ENCODE data around the gene LRBA.

The LRBA gene

DNA sequence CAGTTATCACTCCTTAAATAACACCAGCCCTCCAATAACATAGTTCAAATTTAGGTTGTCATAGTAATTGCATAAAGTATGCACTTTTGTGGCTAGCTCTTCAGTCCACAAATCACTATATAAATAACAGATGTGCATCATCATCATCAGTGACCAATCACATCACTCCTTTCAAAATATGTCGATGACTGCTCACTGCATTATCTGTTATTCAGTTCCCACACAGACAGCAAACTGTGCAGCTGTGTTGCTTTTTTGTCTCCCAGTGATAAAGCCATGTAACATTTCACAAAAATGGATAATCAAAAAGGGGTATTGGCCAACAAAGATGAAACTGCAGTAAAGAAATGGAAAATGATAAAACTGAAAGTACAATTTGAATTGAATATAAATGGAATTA, 731.4 kb downstream of the LRBA start:
- Histone ChIP-seq H3K36me3 (ENCODE audit: insufficient read depth, low read length) (no peaks in the 10 kb centered on the region), H3K9ac (ENCODE audit: low read depth, low read length) (no peak overlapping the region)

DNA sequence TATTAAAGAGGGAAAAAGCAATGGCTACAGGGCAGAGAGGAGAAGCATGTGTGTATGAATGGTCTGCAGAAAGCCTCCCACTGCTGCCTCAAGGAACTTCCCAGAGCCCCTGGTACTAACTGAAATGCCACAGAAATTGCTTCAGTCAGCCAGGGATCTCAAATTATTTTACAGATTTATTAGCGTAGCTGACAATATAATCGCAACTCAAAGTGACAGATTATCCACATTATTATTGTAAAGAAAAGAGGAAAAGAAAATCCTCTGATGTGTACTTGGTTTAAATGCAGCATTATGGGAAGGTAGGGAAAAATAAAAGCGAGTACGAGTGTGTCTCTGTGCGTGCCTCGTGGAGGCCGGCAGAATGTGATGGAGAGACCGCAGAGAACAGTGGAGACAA, 734.1 kb downstream of the LRBA start:
- Histone ChIP-seq H3K9ac (ENCODE audit: low read depth, low read length) (no peak overlapping the region), H3K9me3 (ENCODE audit: control insufficient read depth, insufficient read depth, low read length) (no peaks in the 10 kb centered on the region), H3K36me3 (ENCODE audit: insufficient read depth, low read length) (no peaks in the 10 kb centered on the region), H3K4me1 (ENCODE audit: insufficient read depth, low read length) (peaks cover 11% of the 10 kb centered on the region)

More for the DNA sequence above, 731.4 kb downstream of the LRBA start:
- H3K4me1 ChIP-seq (ENCODE audit: insufficient read depth, low read length), result peaks cover 13% of the 10 kb centered on the region
- no peaks in the 10 kb centered on the region for H3K9me3 ChIP-seq (ENCODE audit: control insufficient read depth, insufficient read depth, low read length)

DNA sequence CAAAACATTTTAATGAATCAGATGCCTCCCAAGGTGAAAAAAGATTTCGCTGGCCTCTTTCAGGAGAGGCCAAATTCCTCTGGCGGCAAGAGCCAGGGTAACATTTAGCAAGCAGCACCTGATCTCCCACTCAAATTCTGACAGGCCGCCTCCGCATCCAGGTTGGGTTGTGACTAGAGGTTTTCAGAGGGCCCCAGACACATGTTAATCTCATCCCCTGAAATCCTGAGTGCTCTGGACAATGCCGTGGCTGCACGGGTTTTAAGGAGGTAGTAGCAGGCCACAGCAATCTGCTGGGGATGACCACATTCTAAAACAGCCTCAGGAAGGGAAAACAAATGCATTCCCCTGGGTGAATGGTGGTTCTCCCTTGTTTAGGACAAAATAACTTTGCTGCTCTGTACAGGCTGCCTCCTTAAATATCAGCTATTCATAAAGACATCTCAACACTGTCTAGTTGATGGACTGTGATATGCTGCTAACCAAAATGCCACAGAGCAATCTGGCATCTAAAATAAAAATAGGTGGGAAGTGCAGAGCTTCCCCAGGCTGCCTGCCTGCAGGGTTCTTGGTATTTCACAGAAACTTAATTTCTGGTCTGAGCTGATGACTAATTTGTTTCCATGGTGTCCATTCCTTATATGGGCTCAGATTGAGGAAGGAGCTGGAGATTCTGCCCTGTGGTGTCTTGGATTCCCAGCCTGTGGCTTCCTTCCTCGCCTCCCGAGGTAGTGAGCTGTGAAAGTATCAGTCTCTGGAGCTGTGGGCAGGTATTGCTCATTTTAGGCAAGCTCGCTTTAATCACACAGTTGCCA, 734.8 kb downstream of the LRBA start:
- Histone ChIP-seq H3K9ac (ENCODE audit: low read depth, low read length) (no peak overlapping the region), H3K36me3 (ENCODE audit: insufficient read depth, low read length) (no peaks in the 10 kb centered on the region), H3K9me3 (ENCODE audit: control insufficient read depth, insufficient read depth, low read length) (no peaks in the 10 kb centered on the region), H3K4me1 (ENCODE audit: insufficient read depth, low read length) (peaks cover 11% of the 10 kb centered on the region)

DNA sequence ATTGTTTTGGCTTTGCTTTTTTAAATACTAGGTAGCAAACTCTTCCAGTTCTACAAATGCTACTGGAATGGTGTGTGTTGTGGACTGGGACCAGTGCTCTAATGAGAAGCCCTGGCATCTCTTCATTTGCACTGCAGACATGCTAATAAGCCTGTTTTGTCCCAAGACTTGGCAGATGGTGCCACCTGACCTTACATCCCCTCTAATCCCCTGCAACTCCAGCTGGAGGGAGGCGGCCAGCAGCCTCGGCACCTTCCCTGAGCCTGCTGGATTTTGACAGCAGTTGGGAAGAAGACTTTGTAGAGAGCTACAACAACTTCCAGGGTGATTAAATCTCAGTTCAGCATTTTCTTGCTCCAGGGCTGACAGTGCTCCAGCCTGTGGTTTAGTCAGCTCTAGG, 736.9 kb downstream of the LRBA start:
- Histone ChIP-seq H3K9ac (ENCODE audit: low read depth, low read length) (no peak overlapping the region), H3K4me1 (ENCODE audit: insufficient read depth, low read length) (peaks cover 11% of the 10 kb centered on the region), H3K36me3 (ENCODE audit: insufficient read depth, low read length) (no peaks in the 10 kb centered on the region), H3K9me3 (ENCODE audit: control insufficient read depth, insufficient read depth, low read length) (no peaks in the 10 kb centered on the region)

DNA sequence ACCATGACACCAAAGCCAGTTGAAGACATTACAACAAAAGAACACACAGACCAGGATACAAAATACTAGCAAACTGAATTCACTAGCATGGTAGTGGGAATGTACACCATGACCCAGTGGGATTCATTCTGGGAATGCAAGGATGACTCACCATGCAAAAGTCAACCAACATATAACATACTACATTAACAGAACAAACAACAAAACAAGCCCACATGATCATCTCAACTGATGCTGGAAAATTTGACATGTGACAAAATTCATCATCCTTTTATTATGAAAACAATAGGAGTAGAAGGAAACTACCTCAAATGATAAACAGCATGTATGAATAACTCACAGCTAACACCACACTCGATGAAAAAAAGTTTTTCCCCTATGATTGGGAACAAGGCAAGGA, 746.6 kb downstream of the LRBA start:
- H3K4me1 ChIP-seq (ENCODE audit: insufficient read depth, low read length), result no peaks in the 10 kb centered on the region
- no peak overlapping the region for H3K9ac ChIP-seq (ENCODE audit: low read depth, low read length)
- no peaks in the 10 kb centered on the region for H3K9me3 ChIP-seq (ENCODE audit: control insufficient read depth, insufficient read depth, low read length)
- H3K36me3 ChIP-seq (ENCODE audit: insufficient read depth, low read length), result no peaks in the 10 kb centered on the region; the same call in 1 of the 2 replicates

DNA sequence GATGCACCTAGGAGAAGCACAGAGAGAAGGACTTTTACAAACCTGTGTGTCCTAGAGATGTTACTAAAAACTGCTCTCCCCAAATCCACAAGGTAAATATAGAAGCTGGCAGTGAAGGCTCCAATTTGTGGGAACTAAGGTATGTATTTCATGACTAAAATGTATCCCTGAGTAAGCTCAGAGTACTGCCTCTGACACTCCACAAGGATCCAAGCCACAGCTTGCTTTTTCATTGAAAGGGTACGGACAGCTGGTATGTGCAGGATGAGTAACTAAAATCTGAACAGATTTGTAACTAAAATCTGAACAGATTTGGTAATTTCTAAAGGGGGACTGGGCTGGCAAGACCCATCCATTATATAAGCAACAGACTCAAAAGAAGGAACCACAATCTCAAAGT, 749.3 kb downstream of the LRBA start:
- no peaks in the 10 kb centered on the region for H3K9me3 ChIP-seq (ENCODE audit: control insufficient read depth, insufficient read depth, low read length)
- no peak overlapping the region for H3K9ac ChIP-seq (ENCODE audit: low read depth, low read length)
- H3K36me3 ChIP-seq (ENCODE audit: insufficient read depth, low read length), result no peaks in the 10 kb centered on the region; the same call in 1 of the 2 replicates
- H3K4me1 ChIP-seq (ENCODE audit: insufficient read depth, low read length), result no peaks in the 10 kb centered on the region

DNA sequence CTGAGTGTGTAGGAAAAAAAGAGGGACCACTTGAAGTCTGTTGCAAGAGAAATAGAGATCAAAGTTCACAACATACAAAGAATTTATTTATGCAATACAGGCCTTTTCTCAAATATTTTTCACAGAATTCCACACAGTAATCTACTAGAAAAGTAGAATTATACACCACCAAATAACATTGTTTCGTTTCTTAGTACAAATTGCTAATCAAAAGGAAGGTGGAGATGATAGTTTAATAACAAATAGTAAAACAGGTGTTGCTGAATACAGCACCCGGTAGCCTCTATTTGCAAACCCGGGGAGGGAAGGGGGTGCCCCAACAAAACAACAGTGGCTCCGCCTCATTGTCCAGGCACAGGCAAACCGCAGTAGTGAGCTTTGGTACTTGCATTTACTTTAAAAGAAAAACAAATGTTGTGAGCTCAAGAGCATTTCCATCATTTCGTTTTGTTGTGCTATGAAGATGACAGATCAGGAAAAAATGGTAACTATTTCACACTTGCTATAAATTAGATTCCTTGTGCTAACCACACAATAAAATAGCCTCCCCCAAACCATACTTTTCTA, 750.4 kb downstream of the LRBA start:
- H3K36me3 ChIP-seq (ENCODE audit: insufficient read depth, low read length), result no peaks in the 10 kb centered on the region; the same call in 1 of the 2 replicates
- no peaks in the 10 kb centered on the region for H3K4me1 ChIP-seq (ENCODE audit: insufficient read depth, low read length)
- no peak overlapping the region for H3K9ac ChIP-seq (ENCODE audit: low read depth, low read length)
- H3K9me3 ChIP-seq (ENCODE audit: control insufficient read depth, insufficient read depth, low read length), result no peaks in the 10 kb centered on the region

DNA sequence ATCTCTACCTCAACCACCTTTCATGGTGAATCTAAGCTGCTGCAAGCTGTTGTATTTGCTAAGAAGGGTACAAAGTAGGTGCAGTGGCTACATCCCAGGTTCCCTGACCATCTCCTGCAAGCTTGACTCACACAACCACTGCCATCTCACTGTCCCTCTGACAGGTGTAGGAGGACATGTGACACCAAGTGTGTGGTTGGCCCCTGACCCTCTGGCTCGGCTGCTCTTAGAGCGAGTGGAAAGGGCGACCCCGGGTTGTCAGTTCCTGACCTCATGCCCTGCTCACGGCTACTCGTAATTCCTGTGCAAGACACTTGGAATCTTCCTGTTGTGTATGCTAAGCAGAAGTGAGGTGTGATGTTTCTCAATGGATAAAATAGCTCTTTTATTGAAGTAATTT, 752.5 kb downstream of the LRBA start:
- Histone ChIP-seq H3K36me3 (ENCODE audit: insufficient read depth, low read length) (no peaks in the 10 kb centered on the region; the same call in 1 of the 2 replicates), H3K4me1 (ENCODE audit: insufficient read depth, low read length) (no peaks in the 10 kb centered on the region), H3K9ac (ENCODE audit: low read depth, low read length) (no peak overlapping the region), H3K9me3 (ENCODE audit: control insufficient read depth, insufficient read depth, low read length) (no peaks in the 10 kb centered on the region)

DNA sequence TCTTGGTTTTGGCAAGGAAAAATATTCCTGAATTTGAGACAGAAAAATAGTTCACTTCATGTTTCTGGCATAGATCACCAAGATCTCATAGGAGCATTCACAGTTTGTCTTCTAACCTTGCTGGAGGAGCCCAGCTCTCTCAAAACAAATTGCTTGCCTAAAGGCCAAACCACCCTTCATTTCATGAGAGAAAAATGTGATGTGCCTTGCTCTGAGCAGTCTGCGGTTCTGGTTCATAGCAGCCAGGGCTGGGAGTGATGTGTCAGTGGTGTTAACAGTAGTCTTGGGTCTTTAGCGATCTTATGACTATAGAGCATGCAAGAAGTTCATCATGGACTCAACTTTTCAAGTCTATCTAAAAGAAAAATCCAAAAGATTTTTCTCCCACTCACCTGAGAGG, 753.5 kb downstream of the LRBA start:
- no peaks in the 10 kb centered on the region for H3K9me3 ChIP-seq (ENCODE audit: control insufficient read depth, insufficient read depth, low read length)
- no peak overlapping the region for H3K9ac ChIP-seq (ENCODE audit: low read depth, low read length)
- no peaks in the 10 kb centered on the region; the same call in 1 of the 2 replicates for H3K36me3 ChIP-seq (ENCODE audit: insufficient read depth, low read length)
- H3K4me1 ChIP-seq (ENCODE audit: insufficient read depth, low read length), result no peaks in the 10 kb centered on the region

DNA sequence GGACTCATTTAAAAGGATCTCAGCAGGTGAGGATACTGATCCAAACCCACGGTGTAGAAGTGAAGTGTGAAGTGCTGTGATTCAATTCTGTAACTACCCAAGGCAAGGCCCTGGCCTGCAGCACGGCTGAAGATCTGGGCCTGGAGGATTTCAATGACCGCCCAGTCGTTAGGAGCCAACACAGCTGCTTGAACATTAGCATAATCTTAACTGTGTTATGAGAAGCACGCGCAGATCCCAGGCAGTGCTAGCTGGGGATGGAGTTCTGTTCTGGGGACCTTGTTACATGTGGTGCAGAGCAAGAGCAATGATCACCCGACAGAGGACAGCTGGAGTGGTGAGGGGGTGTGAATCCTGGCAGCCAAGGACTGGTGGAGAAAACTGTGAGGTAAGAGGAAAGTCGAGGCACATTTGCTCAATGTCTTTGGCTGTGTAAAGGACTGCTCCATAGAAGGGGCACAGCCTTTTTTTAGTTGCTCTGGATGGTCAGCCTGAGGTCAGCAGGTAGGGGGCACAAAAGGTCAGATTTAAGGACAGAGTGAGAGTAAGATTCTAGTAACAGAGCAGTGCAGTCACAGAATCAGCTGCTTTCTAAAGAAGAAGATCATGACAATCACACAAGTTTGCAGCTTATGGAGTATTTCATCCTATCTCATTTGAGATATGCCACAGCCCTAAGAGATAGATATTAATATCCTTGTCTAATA, 755.1 kb downstream of the LRBA start:
- Histone ChIP-seq H3K36me3 (ENCODE audit: insufficient read depth, low read length) (no peaks in the 10 kb centered on the region), H3K9me3 (ENCODE audit: control insufficient read depth, insufficient read depth, low read length) (no peaks in the 10 kb centered on the region), H3K9ac (ENCODE audit: low read depth, low read length) (no peak overlapping the region), H3K4me1 (ENCODE audit: insufficient read depth, low read length) (no peaks in the 10 kb centered on the region)

DNA sequence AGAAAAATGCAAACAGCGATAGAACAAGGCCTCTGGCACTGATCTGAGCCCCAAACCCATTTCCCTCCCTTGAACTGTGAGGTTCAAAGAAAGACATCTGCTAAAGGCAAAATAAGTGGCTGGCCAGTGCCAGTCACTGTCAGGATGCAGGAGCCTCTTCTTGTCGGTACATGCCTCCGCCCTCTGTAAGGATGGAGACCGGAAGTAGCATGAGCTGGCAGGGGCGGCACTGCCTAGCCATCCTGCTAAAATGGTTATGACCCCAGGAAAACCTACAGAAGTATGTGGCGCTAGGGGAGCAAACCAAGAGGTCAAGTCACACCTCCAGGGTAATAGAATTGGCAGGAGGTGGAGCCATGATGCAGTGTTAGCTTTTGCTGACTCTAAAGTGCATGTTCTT, 756.5 kb downstream of the LRBA start:
- no peaks in the 10 kb centered on the region for H3K9me3 ChIP-seq (ENCODE audit: control insufficient read depth, insufficient read depth, low read length)
- no peak overlapping the region for H3K9ac ChIP-seq (ENCODE audit: low read depth, low read length)
- H3K36me3 ChIP-seq (ENCODE audit: insufficient read depth, low read length), result no peaks in the 10 kb centered on the region

DNA sequence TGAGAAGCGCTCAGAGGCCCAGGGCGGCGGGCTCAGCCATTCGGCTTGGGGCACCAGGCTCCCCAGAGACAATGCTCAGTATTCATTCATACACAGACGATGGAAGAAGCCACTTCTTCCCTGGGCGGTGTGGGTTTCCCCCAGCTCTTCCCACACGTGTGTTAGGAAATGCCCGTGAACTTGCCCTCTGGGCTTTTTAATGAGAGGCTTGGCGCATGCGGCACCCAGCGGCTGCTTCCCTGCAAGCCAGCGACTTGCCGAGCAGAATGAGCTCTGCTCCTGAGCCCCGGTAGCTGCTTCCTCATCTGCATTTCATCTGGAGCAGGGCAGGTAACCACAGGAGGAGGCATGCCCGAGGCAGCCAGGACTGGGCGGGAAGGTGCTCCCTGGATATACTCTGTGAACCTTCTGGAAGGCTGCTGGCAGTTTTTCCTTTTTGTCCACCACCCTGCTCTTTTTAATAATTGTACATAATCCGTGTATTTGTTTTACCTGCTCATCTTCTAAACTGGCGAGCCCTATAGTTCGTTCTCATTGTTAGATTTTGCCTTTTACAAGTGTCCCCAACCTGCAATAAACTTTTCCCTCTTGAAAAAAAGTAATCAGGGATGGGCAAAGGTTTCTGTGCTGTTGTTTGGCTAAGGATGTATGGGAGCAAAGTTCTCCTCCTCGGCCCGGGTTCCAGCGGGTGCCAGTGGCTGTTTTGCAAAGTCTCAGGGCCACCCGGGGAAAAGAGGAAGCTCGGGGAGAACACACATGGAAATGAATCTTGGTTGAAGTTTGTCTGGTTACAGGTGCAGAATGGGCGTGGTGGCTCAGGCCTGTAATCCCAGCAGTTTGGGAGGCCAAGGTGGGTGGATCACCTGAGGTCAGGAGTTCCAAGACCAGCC, 758.0 kb downstream of the LRBA start:
- no peaks in the 10 kb centered on the region for H3K4me1 ChIP-seq (ENCODE audit: insufficient read depth, low read length)
- H3K36me3 ChIP-seq (ENCODE audit: insufficient read depth, low read length), result no peaks in the 10 kb centered on the region
- no peak overlapping the region for H3K9ac ChIP-seq (ENCODE audit: low read depth, low read length)
- no peaks in the 10 kb centered on the region for H3K9me3 ChIP-seq (ENCODE audit: control insufficient read depth, insufficient read depth, low read length)

More for the DNA sequence above, 756.5 kb downstream of the LRBA start:
- H3K4me1 ChIP-seq (ENCODE audit: insufficient read depth, low read length), result no peaks in the 10 kb centered on the region

DNA sequence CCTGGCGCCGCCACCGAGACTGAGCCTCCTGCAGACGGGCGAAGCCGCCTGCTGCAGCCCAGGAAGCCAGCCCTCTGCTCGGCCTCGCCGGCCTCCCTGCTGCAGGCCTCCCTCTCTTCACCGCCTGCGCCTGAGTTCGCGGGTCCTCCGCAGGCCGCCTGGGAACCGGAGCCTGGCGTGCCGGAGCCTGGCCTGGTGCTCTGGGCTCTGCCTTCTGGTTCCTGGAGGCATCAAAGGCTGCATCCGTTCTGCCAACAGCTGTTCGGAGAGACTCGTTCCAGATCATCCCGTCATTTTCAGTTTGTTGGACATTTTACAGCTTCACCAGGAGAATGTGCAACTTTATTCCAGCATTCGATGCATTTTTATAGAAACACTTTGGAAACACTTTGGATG, 758.9 kb downstream of the LRBA start:
- no peak overlapping the region for H3K9ac ChIP-seq (ENCODE audit: low read depth, low read length)
- H3K4me1 ChIP-seq (ENCODE audit: insufficient read depth, low read length), result no peaks in the 10 kb centered on the region
- H3K36me3 ChIP-seq (ENCODE audit: insufficient read depth, low read length), result no peaks in the 10 kb centered on the region
- no peaks in the 10 kb centered on the region for H3K9me3 ChIP-seq (ENCODE audit: control insufficient read depth, insufficient read depth, low read length)

DNA sequence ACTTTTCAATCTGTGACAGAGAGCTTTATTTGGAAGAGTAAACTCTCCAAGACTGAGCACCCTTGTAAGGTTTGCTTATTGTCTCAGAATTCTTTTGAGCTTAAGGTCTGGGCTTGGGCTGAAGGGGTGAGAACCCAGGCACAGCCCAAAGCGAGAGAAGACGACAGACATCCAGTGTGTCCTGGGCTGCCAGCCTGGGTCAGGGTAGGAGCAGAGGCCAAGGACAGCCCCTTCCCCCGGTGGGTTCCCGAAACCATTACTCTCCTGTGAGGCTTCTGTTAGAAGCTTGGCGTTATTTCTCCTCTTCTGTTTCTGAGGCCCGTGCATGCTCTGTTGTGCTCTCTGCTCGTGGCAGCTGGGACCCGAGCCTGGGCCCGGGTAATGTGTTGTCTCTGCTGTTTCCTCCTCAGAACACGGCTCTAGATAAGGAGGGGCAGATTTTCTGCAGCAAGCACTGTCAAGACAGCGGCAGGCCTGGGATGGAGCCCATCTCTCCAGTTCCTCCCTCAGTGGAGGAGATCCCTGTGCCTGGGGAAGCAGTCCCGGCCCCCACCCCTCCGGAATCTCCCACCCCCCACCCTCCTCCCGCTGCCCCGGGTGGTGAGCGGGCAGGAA, 759.4 kb downstream of the LRBA start:
- no peak overlapping the region for H3K9ac ChIP-seq (ENCODE audit: low read depth, low read length)
- no peaks in the 10 kb centered on the region for H3K36me3 ChIP-seq (ENCODE audit: insufficient read depth, low read length)
- H3K4me1 ChIP-seq (ENCODE audit: insufficient read depth, low read length), result no peaks in the 10 kb centered on the region
- no peaks in the 10 kb centered on the region for H3K9me3 ChIP-seq (ENCODE audit: control insufficient read depth, insufficient read depth, low read length)

All from ES-I3 (cell line).